IMR-90 (cell line): ENCODE measurements around the gene GALNT7. TPM values are rescaled to one million over a fixed set of nuclear protein-coding genes. Genes with fewer than 3 reads are reported as not detected.

Source experiments
- ATAC-seq: fragments of 200-7000 bp; cut with Tn5 transposase; 2 replicates; pipeline ENCODE4 v1.9.1; 2020; ENCODE audit warnings: low read depth, mild to moderate bottlenecking, moderate library complexity
- BruUV-seq: library from RNA; stranded (reverse); fragments of 400-500 nt; replicated peaks from 2 replicates; lab custom pipeline; 2021; lab: Mats Ljungman, UMichigan
- CTCF ChIA-PET: fragments of 300-600 bp; formaldehyde crosslinking; extraction: SDS; loops from one replicate; lab custom pipeline; 2021; ENCODE audit warnings: antibody characterized with exemption; lab: Yijun Ruan, JAX
- POLR2A ChIA-PET: fragments of 300-600 bp; sonication (Branson Sonifier 250); formaldehyde crosslinking; loops from one replicate; lab custom pipeline; 2022; ENCODE audit warnings: antibody characterized with exemption; ENCODE audit not compliant: unreplicated experiment; lab: Charles Lee
- DNase-seq: peaks from one replicate; pipeline ENCODE4 v3.0.0; 2013
- H2AFZ ChIP-seq: replicated peaks from 2 replicates; pipeline ENCODE3; 2013; ENCODE audit warnings: low read length, mild to moderate bottlenecking; ENCODE audit not compliant: poor library complexity
- H2AK5ac ChIP-seq: 2 replicates; pipeline ENCODE4 v1.6.1; 2013; ENCODE audit warnings: low read depth, low read length, inconsistent platforms
- H2AK9ac ChIP-seq: replicated peaks from 2 replicates; pipeline ENCODE3; 2013; ENCODE audit warnings: mild to moderate bottlenecking, low read depth, low read length, moderate library complexity; ENCODE audit not compliant: poor library complexity
- H2BK120ac ChIP-seq: 2 replicates; pipeline ENCODE4 v1.6.1; 2013; ENCODE audit warnings: low read depth, low read length, inconsistent platforms
- H2BK15ac ChIP-seq: 3 replicates; pipeline ENCODE4 v1.6.1; 2013; ENCODE audit warnings: low read depth, low read length, inconsistent platforms
- H2BK20ac ChIP-seq: 2 replicates; pipeline ENCODE4 v1.6.1; 2013; ENCODE audit warnings: low read depth, mild to moderate bottlenecking, inconsistent platforms, low read length, moderate library complexity
- H2BK5ac ChIP-seq: 2 replicates; pipeline ENCODE4 v1.6.1; 2013; ENCODE audit warnings: mild to moderate bottlenecking, low read depth, low read length, inconsistent platforms; ENCODE audit not compliant: poor library complexity, severe bottlenecking
- H3K14ac ChIP-seq: replicated peaks from 2 replicates; pipeline ENCODE4 v1.6.1; 2013; ENCODE audit warnings: low read depth, low read length, inconsistent platforms
- H3K18ac ChIP-seq: 2 replicates; pipeline ENCODE4 v1.6.1; 2013; ENCODE audit warnings: low read depth, low read length, control low read depth
- H3K23ac ChIP-seq: 2 replicates; pipeline ENCODE4 v1.6.1; 2013; ENCODE audit warnings: low read depth, low read length, inconsistent platforms
- H3K27ac ChIP-seq: 2 replicates; pipeline ENCODE4 v1.5.1; 2013; ENCODE audit warnings: mild to moderate bottlenecking, control low read depth, low read length; ENCODE audit not compliant: insufficient read depth
- H3K27me3 ChIP-seq: 2 replicates; pipeline ENCODE4 v1.6.1; 2013; ENCODE audit warnings: low read length; ENCODE audit not compliant: control insufficient read depth, insufficient read depth
- H3K36me3 ChIP-seq: 2 replicates; pipeline ENCODE4 v1.6.1; 2013; ENCODE audit warnings: low read length, mixed read lengths; ENCODE audit not compliant: control insufficient read depth, insufficient read depth
- H3K4ac ChIP-seq: 2 replicates; pipeline ENCODE4 v1.6.1; 2013; ENCODE audit warnings: low read depth, low read length, inconsistent platforms
- H3K4me1 ChIP-seq: 2 replicates; pipeline ENCODE4 v1.6.1; 2013; ENCODE audit warnings: low read length, mixed read lengths; ENCODE audit not compliant: control insufficient read depth, insufficient read depth
- H3K4me2 ChIP-seq: 2 replicates; pipeline ENCODE4 v1.6.1; 2013; ENCODE audit warnings: low read depth, mild to moderate bottlenecking, control low read depth, low read length, moderate library complexity
- H3K4me3 ChIP-seq: 2 replicates; pipeline ENCODE4 v1.5.1; 2013; ENCODE audit warnings: low read depth, mild to moderate bottlenecking, control low read depth, low read length, moderate library complexity; ENCODE audit not compliant: insufficient read depth
- H3K56ac ChIP-seq: 2 replicates; pipeline ENCODE4 v1.6.1; 2013; ENCODE audit warnings: low read length, inconsistent platforms; ENCODE audit not compliant: insufficient read depth; ENCODE audit errors: extremely low read depth
- H3K79me1 ChIP-seq, 2 experiments: 2 replicates each; pipeline ENCODE4 v1.6.1; 2013; ENCODE audit warnings: low read length in 2 of 2, inconsistent platforms in 1 of 2, low read depth in 1 of 2
- H3K9ac ChIP-seq: 2 replicates; pipeline ENCODE4 v1.6.1; 2013; ENCODE audit warnings: low read depth, low read length, control low read depth
- H3K9me1 ChIP-seq: 2 replicates; pipeline ENCODE4 v1.6.1; 2013; ENCODE audit warnings: low read length, inconsistent platforms; ENCODE audit not compliant: insufficient read depth
- H3K9me3 ChIP-seq: 2 replicates; pipeline ENCODE4 v1.6.1; 2013; ENCODE audit warnings: low read length; ENCODE audit not compliant: control insufficient read depth, insufficient read depth
- H4K20me1 ChIP-seq: 2 replicates; pipeline ENCODE4 v1.6.1; 2013; ENCODE audit warnings: low read length, inconsistent platforms; ENCODE audit not compliant: insufficient read depth
- H4K5ac ChIP-seq: 2 replicates; pipeline ENCODE4 v1.6.1; 2013; ENCODE audit warnings: mild to moderate bottlenecking, low read depth, low read length, control low read depth
- H4K8ac ChIP-seq, 2 experiments: 2 replicates each; pipeline ENCODE4 v1.6.1; 2013; ENCODE audit warnings: low read depth in 2 of 2, low read length in 2 of 2, control low read depth in 1 of 2, inconsistent platforms in 1 of 2
- H4K91ac ChIP-seq: 2 replicates; pipeline ENCODE4 v1.6.1; 2013; ENCODE audit warnings: low read depth, low read length, inconsistent platforms; ENCODE audit not compliant: insufficient read depth
- BHLHE40 ChIP-seq: fragments of 150-350 bp; IDR thresholded peaks from 2 replicates; pipeline ENCODE4 v1.6.1; 2016; ENCODE audit warnings: mild to moderate bottlenecking, low read depth, low read length
- CHD1 ChIP-seq: IDR thresholded peaks from 2 replicates; pipeline ENCODE4 v1.6.1; 2012; ENCODE audit warnings: low read depth, low read length, improper control_type of control experiment
- FOS ChIP-seq: fragments of 150-350 bp; IDR thresholded peaks from 2 replicates; pipeline ENCODE4 v1.6.1; 2016; ENCODE audit warnings: low read depth, low read length
- MAFK ChIP-seq: IDR thresholded peaks from 2 replicates; pipeline ENCODE4 v1.6.1; 2012; ENCODE audit warnings: low read depth, low read length, improper control_type of control experiment
- MAZ ChIP-seq: IDR thresholded peaks from 2 replicates; pipeline ENCODE4 v1.6.1; 2012; ENCODE audit warnings: low read depth, mild to moderate bottlenecking, low read length, improper control_type of control experiment, moderate library complexity, borderline replicate concordance
- MXI1 ChIP-seq: IDR thresholded peaks from 2 replicates; pipeline ENCODE4 v1.6.1; 2012; ENCODE audit warnings: low read depth, mild to moderate bottlenecking, low read length, moderate library complexity, borderline replicate concordance
- NFE2L2 ChIP-seq: fragments of 150-350 bp; IDR thresholded peaks from 2 replicates; pipeline ENCODE4 v1.6.1; 2016; ENCODE audit warnings: low read depth, mild to moderate bottlenecking, low read length
- POLR2A ChIP-seq: IDR thresholded peaks from 2 replicates; pipeline ENCODE4 v1.6.1; 2012; ENCODE audit warnings: mild to moderate bottlenecking, low read depth, low read length
- RAD21 ChIP-seq: IDR thresholded peaks from 2 replicates; pipeline ENCODE4 v1.6.1; 2012; ENCODE audit warnings: low read length, improper control_type of control experiment
- RCOR1 ChIP-seq: IDR thresholded peaks from 2 replicates; pipeline ENCODE4 v1.6.1; 2012; ENCODE audit warnings: mild to moderate bottlenecking, low read length, improper control_type of control experiment; ENCODE audit not compliant: insufficient replicate concordance
- SMC3 ChIP-seq: fragments of 150-350 bp; IDR thresholded peaks from 2 replicates; pipeline ENCODE4 v1.6.1; 2016; ENCODE audit warnings: low read depth, mild to moderate bottlenecking, antibody characterized with exemption, low read length, moderate library complexity
- WGBS, 2 experiments: methylation state at CpG; one replicate each; pipeline versions ENCODE4 v1.1.5 to v1.1.7; 2013; ENCODE audit warnings: missing lambda C conversion rate in 2 of 2; ENCODE audit not compliant: insufficient read length in 1 of 2; ENCODE audit errors: extremely low coverage in 2 of 2; 5-methylcytosine and 5-hydroxymethylcytosine counted together
- dilution Hi-C: fragments of 300-500 bp; cut with HindIII; formaldehyde crosslinking; loops from one replicate; pipeline ENCODE4 v1.14.3; 2018; ENCODE audit warnings: low sequenced_read_pairs; ENCODE audit not compliant: unreplicated experiment
- in situ Hi-C: fragments of 300-500 bp; cut with MboI; formaldehyde crosslinking; loops from 3 replicates; pipeline ENCODE4 v1.14.3; 2019; ENCODE audit warnings: low sequenced_read_pairs, inconsistent platforms, mixed read lengths
- intact Hi-C: fragments of 100-400 bp; cut with micrococcal nuclease; formaldehyde crosslinking; loops from 2 replicates; pipeline ENCODE4 v1.10.0; 2022
- polyA plus RNA-seq, 3 experiments: library from polyadenylated mRNA; depleted of rRNA; stranded (reverse); fragments of >200 nt; gene quantifications; 2 replicates each; pipeline ENCODE4 v1.2.3, GENCODE V29; 2012; ENCODE audit warnings: low replicate concordance in 1 of 3
- total RNA-seq: library from RNA; depleted of rRNA; stranded (reverse); fragments of >200 nt; gene quantifications from 2 replicates; pipeline ENCODE4 v1.2.3, GENCODE V29; 2012
- TF ChIP-seq, protein P1 (sequence below): fragments of 150-350 bp; IDR thresholded peaks from 2 replicates; pipeline ENCODE4 v1.6.1; 2016; ENCODE audit warnings: low read depth, mild to moderate bottlenecking, low read length, moderate library complexity, borderline replicate concordance
- TF ChIP-seq, protein P2 (sequence below): fragments of 150-350 bp; IDR thresholded peaks from 2 replicates; pipeline ENCODE4 v1.6.1; 2017; ENCODE audit warnings: mild to moderate bottlenecking, antibody characterized with exemption, low read length, low read depth

Gene GALNT7
- total and polyA plus RNA-seq, 2 of the 4 experiments (the other 2 are of a cell fraction) = 19.1 to 31.2 TPM

DNA sequence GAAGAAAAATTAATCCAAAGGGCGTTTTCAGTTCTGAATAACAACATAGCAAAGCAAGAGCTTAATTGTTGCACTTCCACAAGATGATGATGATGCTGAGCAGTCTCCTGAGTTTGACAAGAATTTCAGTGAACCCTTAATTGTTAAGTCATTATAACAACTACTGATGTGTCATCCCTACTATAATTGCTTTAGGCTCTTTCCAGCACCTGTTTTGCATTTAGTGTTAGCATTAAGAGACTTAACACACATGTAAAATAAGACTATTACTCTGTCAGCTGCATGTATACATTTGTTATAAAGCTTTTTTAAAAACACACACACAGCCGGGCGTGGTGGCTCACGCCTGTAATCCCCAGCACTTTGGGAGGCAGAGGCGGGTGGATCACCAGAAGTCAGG lies 37.9 kb upstream of the GALNT7 start:
- WGBS, 2 experiments = no CpG with 5 or more reads among the region's 5 CpGs
- H3K56ac ChIP-seq = no peak overlapping the region

More for the DNA sequence above, 37.9 kb upstream of the GALNT7 start:
- DNase-seq = no peak
- Histone ChIP-seq H2AK5ac (no peak overlapping the region), H3K9me3 (no peaks in the 10 kb centered on the region), H4K20me1 (no peaks in the 10 kb centered on the region), H3K79me1 (no peaks in the 10 kb centered on the region), H2AFZ (no peak overlapping the region), H3K27me3 (peaks cover 1% of the 10 kb centered on the region; the same call in 1 of the 2 replicates), H3K14ac (no peak overlapping the region), H2BK5ac (no peak overlapping the region), H3K4me2 (no peak overlapping the region), H3K18ac (no peak overlapping the region), H2BK20ac (no peak overlapping the region), H2AK9ac (no peak overlapping the region), H4K91ac (no peak overlapping the region), H3K36me3 (no peaks in the 10 kb centered on the region), H4K8ac (no peak overlapping the region), H3K4me3 (no peak overlapping the region), H3K9ac (no peak overlapping the region), H3K23ac (no peak overlapping the region), H4K5ac (no peak overlapping the region), H3K27ac (no peak overlapping the region), H3K9me1 (no peaks in the 10 kb centered on the region), H2BK15ac (no peak overlapping the region), H2BK120ac (no peak overlapping the region), H3K4ac (no peak overlapping the region), H3K4me1 (no peaks in the 10 kb centered on the region)
- intact Hi-C loops = no loop called here
- dilution Hi-C loops = no loop called here
- in situ Hi-C loops = no loop called here
- ChIA-PET CTCF (no interaction called here), POLR2A (no interaction called here)
- BruUV-seq = no TSS peak
- TF ChIP-seq, protein P1, sequence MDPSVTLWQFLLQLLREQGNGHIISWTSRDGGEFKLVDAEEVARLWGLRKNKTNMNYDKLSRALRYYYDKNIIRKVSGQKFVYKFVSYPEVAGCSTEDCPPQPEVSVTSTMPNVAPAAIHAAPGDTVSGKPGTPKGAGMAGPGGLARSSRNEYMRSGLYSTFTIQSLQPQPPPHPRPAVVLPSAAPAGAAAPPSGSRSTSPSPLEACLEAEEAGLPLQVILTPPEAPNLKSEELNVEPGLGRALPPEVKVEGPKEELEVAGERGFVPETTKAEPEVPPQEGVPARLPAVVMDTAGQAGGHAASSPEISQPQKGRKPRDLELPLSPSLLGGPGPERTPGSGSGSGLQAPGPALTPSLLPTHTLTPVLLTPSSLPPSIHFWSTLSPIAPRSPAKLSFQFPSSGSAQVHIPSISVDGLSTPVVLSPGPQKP = no peak
- TF ChIP-seq MXI1 (no peak), RCOR1 (no peak), MAFK (no peak), POLR2A (no peak), RAD21 (no peak), MAZ (no peak), BHLHE40 (no peak), SMC3 (no peak), NFE2L2 (no peak), FOS (no peak), CHD1 (no peak)
- TF ChIP-seq, protein P2, sequence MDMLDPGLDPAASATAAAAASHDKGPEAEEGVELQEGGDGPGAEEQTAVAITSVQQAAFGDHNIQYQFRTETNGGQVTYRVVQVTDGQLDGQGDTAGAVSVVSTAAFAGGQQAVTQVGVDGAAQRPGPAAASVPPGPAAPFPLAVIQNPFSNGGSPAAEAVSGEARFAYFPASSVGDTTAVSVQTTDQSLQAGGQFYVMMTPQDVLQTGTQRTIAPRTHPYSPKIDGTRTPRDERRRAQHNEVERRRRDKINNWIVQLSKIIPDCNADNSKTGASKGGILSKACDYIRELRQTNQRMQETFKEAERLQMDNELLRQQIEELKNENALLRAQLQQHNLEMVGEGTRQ = no peak
- ATAC-seq = no peak
